CD4-positive, alpha-beta T cell treated with Interleukin-10 for 1 hour (primary cell): ENCODE data around the gene PUSL1.

Source experiments
- DNase-seq: peaks from one replicate; pipeline ENCODE4 v3.0.0-alpha.2; 2020

PUSL1 gene

DNA sequence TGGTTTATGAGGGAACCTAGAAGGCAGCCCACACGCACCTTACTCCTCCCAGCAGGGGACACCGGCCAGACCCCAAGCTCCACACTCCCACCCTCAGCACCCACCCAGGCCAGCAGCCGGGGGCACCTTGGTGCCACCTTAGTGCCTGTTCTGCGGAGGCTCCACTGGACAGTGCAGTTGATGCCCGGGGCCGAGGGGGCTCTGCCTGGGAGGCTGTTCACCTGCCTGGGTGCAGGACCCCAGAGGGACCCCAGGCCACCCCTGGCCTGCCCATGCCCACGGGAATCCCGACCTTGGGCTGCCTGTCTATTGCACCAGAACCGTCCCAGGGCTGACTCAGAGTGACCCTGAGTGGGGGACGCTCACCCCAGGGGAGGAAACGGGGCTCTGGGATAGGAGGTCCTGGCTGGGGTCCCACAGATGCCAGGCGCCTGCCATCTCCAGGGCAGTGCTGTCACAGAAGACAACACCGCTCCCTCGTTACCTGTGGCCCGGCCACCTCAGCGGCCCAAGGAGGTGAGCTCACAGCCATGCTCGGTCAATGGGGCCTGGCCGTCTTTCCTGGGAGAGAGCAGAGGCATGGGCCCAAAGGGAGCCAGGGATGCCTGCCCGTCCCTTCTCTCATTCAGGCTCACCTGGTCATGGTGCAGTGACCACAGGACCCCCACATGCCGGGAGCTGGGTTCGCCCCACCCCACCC is 27.5 kb upstream of the PUSL1 start:
- no peak for DNase-seq

DNA sequence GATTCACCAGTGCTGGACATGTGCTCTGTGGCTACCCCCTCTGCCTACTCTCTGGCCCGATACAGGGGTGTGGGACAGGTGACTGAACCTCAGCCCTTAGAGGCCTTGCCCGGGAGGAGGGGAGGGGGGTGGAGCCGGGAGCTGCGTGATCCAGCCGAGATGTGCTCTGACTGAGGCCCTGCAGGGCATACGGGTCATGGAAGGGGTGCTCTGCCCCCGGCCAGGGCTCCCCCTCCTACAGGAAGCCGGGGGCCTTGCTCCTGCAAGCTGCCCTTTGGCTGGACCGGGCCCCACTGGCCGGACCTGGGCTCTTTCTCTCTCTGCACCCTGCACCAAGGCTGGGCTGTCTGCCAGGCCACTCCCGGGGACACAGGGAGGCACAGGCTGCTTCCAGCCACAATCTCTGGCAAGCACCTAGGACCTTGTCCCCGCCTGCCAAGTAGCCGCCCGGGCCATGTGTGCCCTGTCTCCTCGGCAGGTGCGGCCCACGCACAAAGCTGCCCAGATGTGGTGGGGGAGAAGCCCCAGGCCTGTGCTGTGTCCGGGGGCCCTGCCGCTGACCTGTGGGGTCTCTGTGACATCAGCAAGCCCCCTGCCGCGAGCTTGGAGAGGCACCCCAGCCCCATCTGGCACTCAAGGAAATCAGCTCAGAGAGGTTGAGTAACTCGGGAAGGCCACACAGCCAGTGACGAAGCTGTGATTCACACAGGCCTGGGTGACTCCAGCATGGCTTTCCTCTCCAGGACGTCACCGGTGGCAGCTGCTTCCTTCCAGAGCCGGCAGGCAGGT is 26.7 kb upstream of the PUSL1 start:
- DNase-seq: no peak

GRCh38 chr1:1282998-1283397 is 25.4 kb upstream of the PUSL1 start:
- DNase-seq: no peak

- no peak for DNase-seq
Measured at GRCh38 chr1:1283821-1284220, 24.6 kb upstream of the PUSL1 start.

- no peak for DNase-seq
Measured at GRCh38 chr1:1284221-1285101, 23.9 kb upstream of the PUSL1 start.

DNA sequence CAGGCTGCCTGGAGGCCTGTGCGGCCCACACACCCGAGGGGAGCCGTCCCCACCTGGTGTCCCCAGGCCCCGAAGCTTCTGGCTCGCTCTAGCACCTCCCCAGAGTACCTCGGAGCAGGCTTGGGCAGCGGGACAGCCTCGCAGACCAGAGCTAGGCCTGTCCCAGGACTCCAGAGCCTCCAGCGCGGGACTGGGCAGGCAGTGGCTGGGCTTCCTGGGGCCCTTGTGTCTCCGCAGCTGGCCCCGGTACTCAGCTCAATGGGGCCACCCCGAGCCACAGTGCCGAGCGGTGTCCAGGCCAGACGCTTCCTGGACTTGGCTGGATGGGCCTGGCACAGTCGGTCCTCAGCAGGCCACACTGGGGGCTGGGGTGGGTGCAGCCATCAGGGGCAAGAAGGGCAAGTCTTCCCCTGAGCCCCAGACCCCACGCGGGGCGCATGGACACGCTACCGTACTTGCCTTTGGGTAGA is 23.3 kb upstream of the PUSL1 start:
- DNase-seq: no peak

- DNase-seq: no peak
Measured at GRCh38 chr1:1285611-1286311, 22.6 kb upstream of the PUSL1 start.

- DNase-seq: no peak
Measured at GRCh38 chr1:1286313-1287261, 21.8 kb upstream of the PUSL1 start.

DNA sequence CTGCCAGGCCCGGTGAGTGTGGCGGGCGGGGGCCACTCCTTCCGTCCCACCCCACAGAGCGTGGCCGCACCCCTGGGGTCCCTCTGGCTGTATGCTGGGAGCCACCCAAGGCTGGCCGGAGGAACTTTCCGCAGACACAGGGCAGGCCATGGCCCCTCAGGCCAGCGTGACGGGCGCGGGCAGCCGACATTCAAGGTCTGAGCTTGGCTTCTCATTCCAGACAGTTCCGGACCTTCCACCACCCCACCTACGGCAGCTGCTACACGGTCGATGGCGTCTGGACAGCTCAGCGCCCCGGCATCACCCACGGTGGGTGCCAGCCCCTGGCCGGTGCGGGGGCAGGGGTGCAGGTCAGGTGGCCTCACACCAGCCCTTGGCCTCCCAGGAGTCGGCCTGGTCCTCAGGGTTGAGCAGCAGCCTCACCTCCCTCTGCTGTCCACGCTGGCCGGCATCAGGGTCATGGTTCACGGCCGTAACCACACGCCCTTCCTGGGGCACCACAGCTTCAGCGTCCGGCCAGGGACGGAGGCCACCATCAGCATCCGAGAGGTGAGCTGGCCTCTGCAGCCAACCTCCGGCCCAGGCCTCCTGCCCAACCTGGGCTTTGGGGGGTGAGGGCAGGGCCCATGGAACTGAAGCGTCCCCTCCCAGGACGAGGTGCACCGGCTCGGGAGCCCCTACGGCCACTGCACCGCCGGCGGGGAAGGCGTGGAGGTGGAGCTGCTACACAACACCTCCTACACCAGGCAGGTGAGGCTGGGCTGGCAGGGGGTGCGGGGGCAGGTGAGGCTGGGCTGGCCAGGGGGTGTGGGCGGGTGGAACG is 20.9 kb upstream of the PUSL1 start:
- no peak for DNase-seq

GRCh38 chr1:1290238-1290731 is 18.1 kb upstream of the PUSL1 start:
- DNase-seq: peak; percentile 76

DNA sequence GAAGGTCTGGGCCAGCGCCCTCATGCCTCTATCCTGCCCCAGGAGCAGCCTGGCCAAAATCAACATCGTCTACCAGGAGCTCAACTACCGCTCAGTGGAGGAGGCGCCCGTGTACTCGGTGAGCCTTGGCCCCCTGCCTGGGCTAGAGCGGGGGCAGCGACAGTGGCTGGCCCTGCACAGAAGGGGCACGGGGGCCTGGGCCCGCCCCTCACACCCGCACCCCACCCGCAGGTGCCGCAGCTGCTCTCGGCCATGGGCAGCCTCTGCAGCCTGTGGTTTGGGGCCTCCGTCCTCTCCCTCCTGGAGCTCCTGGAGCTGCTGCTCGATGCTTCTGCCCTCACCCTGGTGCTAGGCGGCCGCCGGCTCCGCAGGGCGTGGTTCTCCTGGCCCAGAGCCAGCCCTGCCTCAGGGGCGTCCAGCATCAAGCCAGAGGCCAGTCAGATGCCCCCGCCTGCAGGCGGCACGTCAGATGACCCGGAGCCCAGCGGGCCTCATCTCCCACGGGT is 17.3 kb upstream of the PUSL1 start:
- DNase-seq: no peak

GRCh38 chr1:1291548-1292441 is 16.6 kb upstream of the PUSL1 start:
- peak; percentile 73 for DNase-seq

DNA sequence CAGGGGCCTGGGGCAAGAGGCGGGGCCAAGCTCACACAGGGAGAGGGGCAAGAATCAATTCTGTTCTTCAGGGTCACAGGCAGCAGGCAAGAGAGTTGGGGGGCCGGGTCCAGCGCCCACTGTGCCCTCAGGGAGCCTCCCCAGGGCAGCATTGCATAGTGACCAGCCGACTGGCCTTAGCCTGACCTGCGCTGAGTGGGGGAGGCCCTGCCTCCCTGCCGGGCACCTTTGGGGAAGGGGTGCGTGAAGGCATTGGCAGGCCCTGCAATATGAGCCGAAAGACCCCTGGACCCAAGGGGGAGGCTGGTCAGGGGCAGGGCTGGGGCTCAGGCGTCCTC is 16.0 kb upstream of the PUSL1 start:
- DNase-seq: no peak

DNA sequence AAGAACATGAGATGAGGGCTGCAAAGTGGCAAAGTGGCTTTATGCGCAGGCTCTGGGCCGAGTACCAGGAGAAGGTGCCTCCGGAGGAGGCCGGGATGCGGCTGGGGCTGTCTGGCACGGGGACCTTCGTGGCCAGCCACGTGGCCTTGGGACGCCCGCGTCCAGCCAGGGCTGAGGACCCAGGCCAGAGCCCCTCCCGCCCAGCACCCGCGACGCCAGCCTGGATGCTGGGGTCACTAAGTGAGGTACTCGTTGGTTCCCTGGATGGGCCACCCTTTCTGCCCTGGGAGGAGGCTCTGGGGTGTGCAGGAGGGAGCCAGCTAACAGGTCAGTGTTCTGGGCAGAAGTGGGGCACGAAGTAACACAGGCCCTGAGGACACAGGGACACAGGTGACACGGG is 15.5 kb upstream of the PUSL1 start:
- DNase-seq: no peak

DNA sequence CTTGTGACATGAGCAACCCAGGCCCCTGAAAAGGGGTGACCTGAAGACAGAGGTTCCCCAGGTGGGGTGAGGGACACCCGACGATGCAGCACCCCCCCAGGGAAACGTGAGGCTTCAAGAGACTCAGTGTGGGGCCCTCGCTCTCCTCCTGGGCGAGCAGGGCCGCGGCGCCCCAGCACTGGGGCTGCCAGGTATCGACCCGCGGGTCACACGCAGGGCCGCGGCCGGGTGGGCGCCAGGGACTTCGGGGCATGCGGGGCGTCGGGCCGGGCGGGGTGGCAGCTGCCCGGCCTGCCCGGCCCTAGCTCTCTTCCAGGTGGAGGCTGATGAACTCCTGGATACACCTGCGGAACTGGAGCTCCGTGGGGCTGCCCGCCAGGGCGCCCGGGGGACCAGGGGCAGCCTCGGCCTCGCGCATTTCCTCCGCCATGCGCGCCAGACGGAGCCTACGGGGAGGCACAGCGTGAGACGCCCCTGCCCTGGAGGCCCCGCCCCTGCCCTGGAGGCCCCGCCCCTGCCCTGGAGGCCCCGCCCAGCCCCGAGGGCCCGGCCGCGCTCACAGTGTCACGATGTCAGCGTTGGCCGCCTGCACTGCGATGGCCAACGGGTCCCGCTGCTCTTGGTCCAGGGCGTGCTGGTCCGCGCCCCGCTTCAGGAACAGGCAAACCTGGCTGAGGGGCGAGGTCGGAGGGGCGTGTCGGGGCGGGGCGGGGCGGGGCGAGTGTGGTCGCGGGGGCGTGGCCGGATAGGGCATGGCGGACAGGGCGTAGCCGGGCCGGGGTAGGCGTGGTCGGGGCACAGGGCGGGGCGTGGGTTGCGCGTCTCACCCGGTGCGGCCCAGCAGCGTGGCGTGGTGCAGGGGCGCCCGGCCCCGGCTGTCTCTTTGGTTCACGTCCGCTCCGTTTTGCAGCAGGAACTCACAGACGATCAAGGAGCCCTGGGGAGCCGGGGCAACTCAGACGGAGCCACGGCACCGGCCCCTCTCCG is 14.8 kb upstream of the PUSL1 start:
- DNase-seq: no peak

- DNase-seq: no peak
Measured at GRCh38 chr1:1294250-1294890, 14.0 kb upstream of the PUSL1 start.

- no peak for DNase-seq
Measured at GRCh38 chr1:1295154-1295923, 13.1 kb upstream of the PUSL1 start.
